HCT116 (cell line): ENCODE measurements around the gene ITIH5. TPM values are rescaled to one million over a fixed set of nuclear protein-coding genes. Genes with fewer than 3 reads are reported as not detected.

Source experiments
- ATAC-seq: fragments of 200-7000 bp; cut with Tn5 transposase; 2 replicates; pipeline ENCODE4 v1.9.1; 2020; ENCODE audit warnings: mild to moderate bottlenecking, moderate library complexity
- BruUV-seq: library from RNA; stranded (reverse); fragments of 400-500 nt; replicated peaks from 2 replicates; lab custom pipeline; 2021; lab: Mats Ljungman, UMichigan
- CTCF ChIA-PET: fragments of 300-600 bp; sonication (Branson Sonifier 250); formaldehyde crosslinking; loops from one replicate; lab custom pipeline; 2021; ENCODE audit warnings: antibody characterized with exemption; lab: Charles Lee
- POLR2A ChIA-PET: fragments of 300-600, 350-600 bp; sonication (Branson Sonifier 250); formaldehyde crosslinking; loops from one replicate; lab custom pipeline; 2021; ENCODE audit warnings: antibody characterized with exemption; lab: Charles Lee
- RAD21 ChIA-PET, 2 experiments: fragments of 300-600 bp; sonication (Branson Sonifier 250); formaldehyde crosslinking; loops; one replicate each; lab custom pipeline; 2023; ENCODE audit warnings: low total read pairs in 2 of 2; ENCODE audit not compliant: uncharacterized antibody in 2 of 2, unreplicated experiment in 2 of 2, low non-redundant PET in 1 of 2; lab: Charles Lee
- DNase-seq: peaks from one replicate; pipeline ENCODE4 v3.0.0-alpha.2; 2010; ENCODE audit warnings: low read depth, low spot score
- H2AFZ ChIP-seq: fragments of 200-600 bp; shearing (Covaris generic), sonication (generic); 2 replicates; pipeline ENCODE4 v1.6.1; 2017; ENCODE audit warnings: low read depth, mixed run types, mixed read lengths, antibody characterized with exemption, low read length; ENCODE audit not compliant: poor library complexity, severe bottlenecking
- H3K27ac ChIP-seq: 2 replicates; pipeline ENCODE4 v1.5.1; 2012; ENCODE audit warnings: low read depth, low read length
- H3K27me3 ChIP-seq: fragments of 200-600 bp; sonication (generic); 2 replicates; pipeline ENCODE4 v1.6.1; 2016; ENCODE audit warnings: mixed run types, low read length, mixed read lengths; ENCODE audit not compliant: insufficient read depth
- H3K36me3 ChIP-seq, 2 experiments: fragments of 200-500 bp in 1 of 2; fragments of 200-600 bp in 1 of 2; sonication (Bioruptor generic) in 1 of 2; sonication (generic) in 1 of 2; 2 replicates each; pipeline versions ENCODE4 v1.5.1 to v1.6.1; 2014 to 2016; ENCODE audit warnings: low read length in 2 of 2, inconsistent platforms in 1 of 2, mixed read lengths in 1 of 2, mixed run types in 1 of 2; ENCODE audit not compliant: insufficient read depth in 2 of 2, control insufficient read depth in 1 of 2
- H3K4me1 ChIP-seq, 2 experiments: fragments of 200-600 bp in 1 of 2; sonication (generic) in 1 of 2; 2 replicates each; pipeline versions ENCODE4 v1.5.1 to v1.6.1; 2012 to 2017; ENCODE audit warnings: low read length in 2 of 2, inconsistent platforms in 1 of 2, mild to moderate bottlenecking in 1 of 2, mixed read lengths in 1 of 2, mixed run types in 1 of 2, moderate library complexity in 1 of 2; ENCODE audit not compliant: insufficient read depth in 2 of 2, control insufficient read depth in 1 of 2
- H3K4me2 ChIP-seq: fragments of 200-600 bp; sonication (generic); 2 replicates; pipeline ENCODE4 v1.6.1; 2017; ENCODE audit warnings: mixed run types, low read length, mixed read lengths
- H3K4me3 ChIP-seq, 2 experiments: fragments of 200-600 bp in 1 of 2; sonication (generic) in 1 of 2; replicated peaks in 1 of 2; 2 replicates each; pipeline ENCODE4 v1.5.1; 2011 to 2016; ENCODE audit warnings: low read length in 2 of 2, control low read depth in 1 of 2, low read depth in 1 of 2, mild to moderate bottlenecking in 1 of 2, mixed read lengths in 1 of 2, mixed run types in 1 of 2
- H3K79me2 ChIP-seq: fragments of 200-600 bp; sonication (generic); 2 replicates; pipeline ENCODE4 v1.6.1; 2017; ENCODE audit warnings: mild to moderate bottlenecking, mixed run types, low read length, moderate library complexity, mixed read lengths; ENCODE audit not compliant: insufficient read depth
- H3K9ac ChIP-seq: fragments of 200-600 bp; sonication (generic); 2 replicates; pipeline ENCODE4 v1.6.1; 2016; ENCODE audit warnings: low read length, mixed read lengths
- H3K9me2 ChIP-seq: fragments of 200-600 bp; sonication (generic), shearing (Covaris generic); 2 replicates; pipeline ENCODE4 v1.6.1; 2017; ENCODE audit warnings: mixed run types, mild to moderate bottlenecking, moderate library complexity; ENCODE audit not compliant: insufficient read depth
- H3K9me3 ChIP-seq, 2 experiments: fragments of 200-500 bp in 1 of 2; fragments of 200-600 bp in 1 of 2; sonication (Bioruptor generic) in 1 of 2; sonication (generic) in 1 of 2; 2 replicates each; pipeline ENCODE4 v1.6.1; 2014 to 2017; ENCODE audit warnings: low read length in 2 of 2, mixed read lengths in 2 of 2, inconsistent platforms in 1 of 2, low read depth in 1 of 2, mild to moderate bottlenecking in 1 of 2, mixed run types in 1 of 2, moderate library complexity in 1 of 2; ENCODE audit not compliant: control insufficient read depth in 1 of 2, insufficient read depth in 1 of 2
- H4K20me1 ChIP-seq: fragments of 200-600 bp; sonication (generic), shearing (Covaris generic); 2 replicates; pipeline ENCODE4 v1.6.1; 2017; ENCODE audit warnings: mixed run types, mild to moderate bottlenecking, moderate library complexity; ENCODE audit not compliant: insufficient read depth
- ATF3 ChIP-seq: IDR thresholded peaks from 2 replicates; pipeline ENCODE4 v1.6.1; 2012
- CBX3 ChIP-seq: IDR thresholded peaks from 2 replicates; pipeline ENCODE4 v1.6.1; 2012; ENCODE audit warnings: low read depth
- CEBPB ChIP-seq: IDR thresholded peaks from 2 replicates; pipeline ENCODE4 v1.6.1; 2012; ENCODE audit warnings: low read depth
- CTCF ChIP-seq, 3 experiments: fragments of 200-600 bp in 1 of 3; sonication (generic) in 1 of 3; IDR thresholded peaks in 2 of 3; conservative IDR thresholded peaks in 1 of 3; 2 replicates each; pipeline ENCODE4 v1.5.1; 2012 to 2017; ENCODE audit warnings: low read depth in 2 of 3, low read length in 2 of 3, antibody characterized with exemption in 1 of 3, borderline replicate concordance in 1 of 3, control low read depth in 1 of 3, mild to moderate bottlenecking in 1 of 3, mixed read lengths in 1 of 3, mixed run types in 1 of 3, moderate library complexity in 1 of 3; ENCODE audit not compliant: insufficient read depth in 1 of 3
- EZH2phosphoT487 ChIP-seq: fragments of 200-600 bp; IDR thresholded peaks from 2 replicates; pipeline ENCODE4 v1.6.1; 2018; ENCODE audit warnings: antibody characterized with exemption, borderline replicate concordance
- JUND ChIP-seq: IDR thresholded peaks from 2 replicates; pipeline ENCODE4 v1.6.1; 2012
- MAX ChIP-seq: IDR thresholded peaks from 2 replicates; pipeline ENCODE4 v1.6.1; 2012
- POLR2A ChIP-seq: IDR thresholded peaks from 2 replicates; pipeline ENCODE4 v1.7.0; 2011; ENCODE audit warnings: borderline replicate concordance; ENCODE audit not compliant: insufficient read depth, insufficient read length; ENCODE audit errors: extremely low read depth
- SIN3A ChIP-seq: IDR thresholded peaks from 2 replicates; pipeline ENCODE4 v1.6.1; 2012; ENCODE audit warnings: low read depth
- SRF ChIP-seq: IDR thresholded peaks from 2 replicates; pipeline ENCODE4 v1.6.1; 2012; ENCODE audit warnings: low read depth
- TCF7L2 ChIP-seq: IDR thresholded peaks from 2 replicates; pipeline ENCODE4 v1.7.0; 2011; ENCODE audit warnings: borderline replicate concordance, inconsistent platforms; ENCODE audit not compliant: insufficient read depth, insufficient read length; ENCODE audit errors: extremely low read depth
- YY1 ChIP-seq: IDR thresholded peaks from 2 replicates; pipeline ENCODE4 v1.6.1; 2011; ENCODE audit warnings: low read length, low read depth, moderate library complexity, mild to moderate bottlenecking; ENCODE audit not compliant: insufficient replicate concordance; ENCODE audit errors: extremely low read depth
- ZNF274 ChIP-seq: fragments of 200-500 bp; sonication (Bioruptor generic); IDR thresholded peaks from 2 replicates; pipeline ENCODE4 v1.6.1; 2014; ENCODE audit warnings: mild to moderate bottlenecking, low read depth, low read length, inconsistent platforms
- intact Hi-C: fragments of 100-400 bp; cut with micrococcal nuclease; formaldehyde crosslinking; loops from 2 replicates; pipeline ENCODE4 v1.10.0; 2022
- total RNA-seq: library from RNA; stranded (reverse); gene quantifications from one replicate; pipeline ENCODE4 v1.2.1, GENCODE V29; 2021; ENCODE audit not compliant: unreplicated experiment
- TF ChIP-seq, protein P1 (sequence below): IDR thresholded peaks from 2 replicates; pipeline ENCODE4 v1.6.1; 2012; ENCODE audit warnings: low read depth

The ITIH5 gene
- total RNA-seq, 1 experiment from 2014 or later, result not detected

DNA sequence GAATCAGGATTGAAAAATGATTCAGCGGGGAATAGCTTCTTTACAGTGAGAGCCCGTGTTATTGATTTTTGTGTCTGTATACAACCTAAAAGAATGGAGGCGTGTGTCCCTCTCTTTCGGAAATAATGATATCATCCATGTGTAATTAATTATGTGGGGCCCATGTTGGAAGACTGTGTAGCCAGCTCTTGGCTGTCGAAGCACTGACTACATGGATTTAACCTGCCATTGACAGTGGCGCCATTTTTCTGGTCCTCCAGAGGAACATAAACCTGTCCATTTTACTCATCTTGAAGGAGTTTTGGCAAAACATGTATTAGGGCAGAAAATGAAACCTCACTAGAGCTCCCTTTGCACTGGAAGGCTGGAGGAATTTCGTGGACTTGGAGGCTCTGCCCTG lies 119.6 kb downstream of the ITIH5 start:
- peaks cover 16% of the 10 kb centered on the region; the same call in 1 of the 2 replicates for H3K27me3 ChIP-seq
- ATAC-seq (no peak), DNase-seq (no peak)
- no peak overlapping the region for H2AFZ ChIP-seq
- H3K4me2 ChIP-seq, result no peak overlapping the region
- H3K9me2 ChIP-seq, result no peaks in the 10 kb centered on the region
- no peak overlapping the region for H3K4me3 ChIP-seq
- ChIA-PET RAD21 (no interaction called here), CTCF (interaction anchor here (1.0 kb wide), 1 partner anchor 22 kb away, joined by 3 read pairs; no protein-coding TSS in a partner anchor), POLR2A (no interaction called here)
- no peaks in the 10 kb centered on the region for H3K4me1 ChIP-seq
- no peaks in the 10 kb centered on the region for H3K9me3 ChIP-seq
- no peaks in the 10 kb centered on the region for H3K36me3 ChIP-seq
- BruUV-seq, result no TSS peak
- H3K79me2 ChIP-seq, result no peaks in the 10 kb centered on the region
- H3K9ac ChIP-seq, result no peak overlapping the region
- TF ChIP-seq TCF7L2 (no peak), CEBPB (no peak), POLR2A (no peak), ZNF274 (no peak), ATF3 (no peak), JUND (no peak), MAX (no peak), CBX3 (no peak), YY1 (no peak)
- intact Hi-C loops, result no loop called here
- H3K27ac ChIP-seq, result no peak overlapping the region
- no peaks in the 10 kb centered on the region for H4K20me1 ChIP-seq

DNA sequence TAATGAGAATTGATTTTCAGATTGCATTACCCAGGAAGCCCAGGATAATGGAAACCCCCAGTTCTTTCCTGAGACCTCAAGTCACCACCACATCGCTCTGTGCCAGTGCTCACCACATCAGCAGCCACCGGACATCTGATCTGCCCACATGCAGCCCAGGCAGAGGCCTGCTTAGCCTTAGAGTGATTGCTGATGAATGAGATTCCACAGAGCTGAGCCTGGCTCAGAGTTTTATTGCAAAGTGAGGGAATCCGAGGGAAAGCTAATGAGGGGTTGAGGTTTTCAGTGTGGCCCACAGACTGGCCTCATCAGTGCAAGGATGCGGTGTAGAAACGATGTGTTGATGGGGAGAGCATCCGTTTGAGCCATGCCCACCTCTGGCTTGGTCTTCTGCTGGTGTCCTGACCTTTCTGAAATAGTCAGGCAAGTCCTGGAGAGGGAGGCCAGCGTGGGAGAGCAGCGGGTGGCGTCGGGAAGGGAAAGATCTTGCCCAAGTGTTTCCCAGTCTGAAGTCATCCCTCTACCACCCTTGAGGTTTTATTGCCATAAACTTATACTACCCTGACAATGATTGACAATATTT lies 120.3 kb downstream of the ITIH5 start:
- H2AFZ ChIP-seq, result no peak overlapping the region
- no peaks in the 10 kb centered on the region for H4K20me1 ChIP-seq
- H3K9ac ChIP-seq, result no peak overlapping the region
- intact Hi-C loops, result no loop called here
- DNase-seq (no peak), ATAC-seq (no peak)
- CTCF ChIA-PET, result interaction anchor here (0.7 kb wide), 1 partner anchor 141 kb away, joined by 3 read pairs; no protein-coding TSS in a partner anchor
- no peaks in the 10 kb centered on the region for H3K79me2 ChIP-seq
- no peak overlapping the region for H3K27ac ChIP-seq
- no peaks in the 10 kb centered on the region for H3K4me1 ChIP-seq
- H3K9me3 ChIP-seq, result no peaks in the 10 kb centered on the region
- H3K36me3 ChIP-seq, result no peaks in the 10 kb centered on the region
- no peak overlapping the region for H3K4me3 ChIP-seq
- H3K9me2 ChIP-seq, result no peaks in the 10 kb centered on the region
- H3K4me2 ChIP-seq, result no peak overlapping the region
- RAD21 ChIA-PET, result no interaction called here
- H3K27me3 ChIP-seq, result 0 out of 2 replicates have a peak, but pooled peaks cover 16% of the 10 kb centered on the region
- POLR2A ChIA-PET, result no interaction called here
- BruUV-seq, result no TSS peak
- TF ChIP-seq CTCF (IDR thresholded peaks at IDR 0.05 in 2 of 3, conservative IDR thresholded peaks at IDR 0.05 in 1 of 3; ENCODE audit: borderline replicate concordance in 1 of 3, insufficient read depth in 1 of 3, low read depth in 2 of 3, low read length in 2 of 3) (no peak), SRF (no peak), SIN3A (no peak), EZH2phosphoT487 (no peak), ATF3 (no peak), ZNF274 (no peak)
- TF ChIP-seq, protein P1, sequence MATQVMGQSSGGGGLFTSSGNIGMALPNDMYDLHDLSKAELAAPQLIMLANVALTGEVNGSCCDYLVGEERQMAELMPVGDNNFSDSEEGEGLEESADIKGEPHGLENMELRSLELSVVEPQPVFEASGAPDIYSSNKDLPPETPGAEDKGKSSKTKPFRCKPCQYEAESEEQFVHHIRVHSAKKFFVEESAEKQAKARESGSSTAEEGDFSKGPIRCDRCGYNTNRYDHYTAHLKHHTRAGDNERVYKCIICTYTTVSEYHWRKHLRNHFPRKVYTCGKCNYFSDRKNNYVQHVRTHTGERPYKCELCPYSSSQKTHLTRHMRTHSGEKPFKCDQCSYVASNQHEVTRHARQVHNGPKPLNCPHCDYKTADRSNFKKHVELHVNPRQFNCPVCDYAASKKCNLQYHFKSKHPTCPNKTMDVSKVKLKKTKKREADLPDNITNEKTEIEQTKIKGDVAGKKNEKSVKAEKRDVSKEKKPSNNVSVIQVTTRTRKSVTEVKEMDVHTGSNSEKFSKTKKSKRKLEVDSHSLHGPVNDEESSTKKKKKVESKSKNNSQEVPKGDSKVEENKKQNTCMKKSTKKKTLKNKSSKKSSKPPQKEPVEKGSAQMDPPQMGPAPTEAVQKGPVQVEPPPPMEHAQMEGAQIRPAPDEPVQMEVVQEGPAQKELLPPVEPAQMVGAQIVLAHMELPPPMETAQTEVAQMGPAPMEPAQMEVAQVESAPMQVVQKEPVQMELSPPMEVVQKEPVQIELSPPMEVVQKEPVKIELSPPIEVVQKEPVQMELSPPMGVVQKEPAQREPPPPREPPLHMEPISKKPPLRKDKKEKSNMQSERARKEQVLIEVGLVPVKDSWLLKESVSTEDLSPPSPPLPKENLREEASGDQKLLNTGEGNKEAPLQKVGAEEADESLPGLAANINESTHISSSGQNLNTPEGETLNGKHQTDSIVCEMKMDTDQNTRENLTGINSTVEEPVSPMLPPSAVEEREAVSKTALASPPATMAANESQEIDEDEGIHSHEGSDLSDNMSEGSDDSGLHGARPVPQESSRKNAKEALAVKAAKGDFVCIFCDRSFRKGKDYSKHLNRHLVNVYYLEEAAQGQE, result no peak
